GM13977 (cell line): Measurements from ENCODE around the gene TAF1A.

Experiments used
- DNase-seq: peaks from one replicate; pipeline ENCODE4 v3.0.0; 2012; ENCODE audit warnings: low spot score
- in situ Hi-C: fragments of 300-500 bp; cut with MboI; formaldehyde crosslinking; loops from one replicate; pipeline ENCODE4 v1.12.0; 2022; ENCODE audit warnings: low sequenced_read_pairs, low pct_unique_long_range_greater_than_20kb, mixed read lengths, inconsistent platforms; ENCODE audit not compliant: unreplicated experiment
- TF ChIP-seq, protein P1 (sequence below): IDR thresholded peaks from 2 replicates; pipeline ENCODE4 v1.5.1; 2012; ENCODE audit warnings: mild to moderate bottlenecking, control low read depth; ENCODE audit not compliant: insufficient read depth; ENCODE audit errors: extremely low read depth, missing control alignments

The TAF1A gene

GRCh38 chr1:222529181-222529580 is 60.6 kb downstream of the TAF1A start:
- in situ Hi-C loops: no loop called here
- TF ChIP-seq, protein P1, sequence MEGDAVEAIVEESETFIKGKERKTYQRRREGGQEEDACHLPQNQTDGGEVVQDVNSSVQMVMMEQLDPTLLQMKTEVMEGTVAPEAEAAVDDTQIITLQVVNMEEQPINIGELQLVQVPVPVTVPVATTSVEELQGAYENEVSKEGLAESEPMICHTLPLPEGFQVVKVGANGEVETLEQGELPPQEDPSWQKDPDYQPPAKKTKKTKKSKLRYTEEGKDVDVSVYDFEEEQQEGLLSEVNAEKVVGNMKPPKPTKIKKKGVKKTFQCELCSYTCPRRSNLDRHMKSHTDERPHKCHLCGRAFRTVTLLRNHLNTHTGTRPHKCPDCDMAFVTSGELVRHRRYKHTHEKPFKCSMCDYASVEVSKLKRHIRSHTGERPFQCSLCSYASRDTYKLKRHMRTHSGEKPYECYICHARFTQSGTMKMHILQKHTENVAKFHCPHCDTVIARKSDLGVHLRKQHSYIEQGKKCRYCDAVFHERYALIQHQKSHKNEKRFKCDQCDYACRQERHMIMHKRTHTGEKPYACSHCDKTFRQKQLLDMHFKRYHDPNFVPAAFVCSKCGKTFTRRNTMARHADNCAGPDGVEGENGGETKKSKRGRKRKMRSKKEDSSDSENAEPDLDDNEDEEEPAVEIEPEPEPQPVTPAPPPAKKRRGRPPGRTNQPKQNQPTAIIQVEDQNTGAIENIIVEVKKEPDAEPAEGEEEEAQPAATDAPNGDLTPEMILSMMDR: no peak
- DNase-seq: no peak

DNA sequence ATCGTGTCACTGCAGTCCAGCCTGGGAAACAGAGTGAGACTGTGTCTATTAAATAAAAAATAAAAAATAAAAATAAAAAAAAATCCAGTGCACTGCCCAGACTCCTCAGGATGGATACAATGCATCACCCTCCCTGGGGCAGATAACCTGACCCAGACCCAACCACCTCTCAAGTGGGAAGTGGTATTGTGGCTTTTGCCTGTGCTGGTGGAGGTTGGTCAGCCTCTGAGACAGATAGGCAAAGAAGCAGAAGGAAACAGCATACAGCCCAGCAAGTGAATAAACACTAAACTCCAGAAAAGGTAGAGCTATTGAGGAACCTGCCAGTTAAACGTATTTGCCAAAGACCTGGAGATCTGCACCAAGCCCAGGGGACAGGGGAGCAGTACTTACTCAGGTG is 63.8 kb downstream of the TAF1A start:
- DNase-seq: no peak
- TF ChIP-seq, protein P1: no peak
- in situ Hi-C loops: no loop called here

- no peak for DNase-seq
- TF ChIP-seq, protein P1: no peak
- in situ Hi-C loops: no loop called here
These were observed 65.9 kb downstream of the TAF1A start for GRCh38 chr1:222523852-222524251.

DNA sequence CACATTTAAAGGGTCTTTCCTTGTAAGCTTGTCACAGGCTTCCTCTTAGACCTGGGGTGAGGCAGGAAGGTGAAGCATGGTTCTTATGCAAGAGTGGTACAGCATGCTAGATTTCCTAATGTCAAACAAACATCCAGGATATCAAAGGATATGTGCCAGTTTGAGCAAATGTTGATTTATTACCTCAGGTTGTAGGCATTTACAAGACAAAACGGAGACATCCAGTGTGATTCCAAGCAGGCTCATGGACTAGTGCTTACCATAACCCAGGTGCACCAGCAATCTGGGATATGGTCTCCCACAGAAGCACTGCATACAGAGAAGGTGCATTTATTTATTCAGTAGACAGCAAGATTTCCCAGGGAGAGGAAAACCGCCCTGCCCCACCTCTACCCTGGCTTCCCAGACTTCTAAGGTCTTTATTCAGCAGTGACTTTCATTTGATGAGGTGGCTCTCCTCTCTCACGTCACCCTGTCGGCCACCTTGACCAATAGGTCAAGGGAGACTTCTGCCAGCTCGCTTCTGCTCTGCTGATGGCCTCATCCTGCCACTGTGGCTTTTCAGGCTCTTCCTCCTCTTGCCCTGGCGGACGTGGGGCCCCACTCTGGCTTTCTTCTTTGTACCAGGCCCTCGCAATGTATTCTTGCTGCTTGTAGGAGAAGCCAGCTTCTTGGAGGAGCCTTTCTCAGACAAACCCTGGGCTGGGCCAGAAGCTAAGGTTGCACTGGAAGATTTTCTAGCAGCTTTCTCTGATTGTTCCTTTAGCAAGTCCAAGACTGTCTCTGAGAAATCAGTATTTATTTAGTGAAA is 67.4 kb downstream of the TAF1A start:
- TF ChIP-seq, protein P1: no peak
- no peak for DNase-seq

GRCh38 chr1:222521299-222522104 is 68.2 kb downstream of the TAF1A start:
- TF ChIP-seq, protein P1: no peak
- no peak for DNase-seq
- in situ Hi-C loops: no loop called here

More for the DNA sequence above, 67.4 kb downstream of the TAF1A start:
- in situ Hi-C loops: no loop called here
